ENCODE measurements around the gene LONP1. TPM values are rescaled to one million over a fixed set of nuclear protein-coding genes. Genes with fewer than 3 reads are reported as not detected.
A peak's percentile ranks its signal among the peaks of the same experiment; 100 is the strongest.
"Not testable (repeated sequence)": the region's sequence is repeated elsewhere in the genome, so short reads cannot be mapped to it uniquely, and the experiment has no call there.

The LONP1 gene
- total and polyA plus RNA-seq, 4 donors = 32.3 to 83.9 (median 57.5) TPM

DNA sequence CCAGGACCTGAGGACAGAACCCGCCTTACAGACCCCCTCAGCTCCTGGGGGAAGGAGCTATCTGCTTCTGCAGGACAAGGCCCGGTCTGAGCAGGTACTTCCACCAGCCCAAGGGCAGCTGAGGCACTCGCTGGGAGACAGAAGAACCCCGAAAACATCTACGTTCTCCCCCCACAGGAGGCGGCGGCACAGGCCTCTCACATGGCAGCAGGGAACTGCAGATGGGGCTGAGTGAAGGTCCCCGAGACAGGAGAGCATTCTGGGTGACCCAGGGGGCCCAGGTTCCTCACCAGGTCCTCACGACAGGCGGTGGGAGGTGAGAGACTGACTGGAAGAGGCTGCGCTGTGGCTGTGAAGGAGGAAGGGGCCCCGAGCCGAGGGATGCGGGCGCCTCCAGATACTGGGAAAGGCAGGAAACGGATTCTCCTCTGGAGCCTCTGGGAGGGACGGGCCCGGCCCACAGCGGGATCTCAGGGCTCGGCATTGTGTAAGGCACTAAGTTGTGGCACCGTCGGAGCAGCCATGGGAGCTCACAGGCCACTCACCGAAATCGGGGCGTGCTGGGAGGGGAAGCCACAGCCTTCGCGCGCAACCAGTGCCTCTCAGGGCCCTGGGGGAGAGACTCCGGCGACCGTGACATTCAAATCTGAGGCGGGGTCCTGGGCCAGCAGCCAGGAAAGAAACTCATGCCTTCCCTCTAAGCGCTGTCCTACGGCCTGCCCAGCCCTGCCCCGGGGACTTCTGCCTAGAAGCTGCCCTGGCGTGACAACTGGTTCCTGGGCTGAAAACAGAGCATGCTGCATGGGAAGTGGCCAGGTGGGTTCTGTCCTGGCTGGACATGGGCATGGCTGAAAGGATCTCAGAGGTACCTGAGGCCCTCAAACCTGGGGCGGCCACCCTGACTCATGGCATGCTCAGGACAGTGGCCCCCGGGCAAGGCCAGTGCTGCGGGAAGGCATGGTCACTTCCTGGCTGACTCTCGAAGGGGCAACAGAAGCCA is 15.8 kb downstream of the LONP1 start:
- no peaks in the 10 kb centered on the region for H3K27me3 ChIP-seq (ENCODE audit: control insufficient read depth in 4 of 4, insufficient read depth in 4 of 4, low read length in 3 of 4)
- H3K27ac ChIP-seq (ENCODE audit: low read depth in 1 of 2, low read length in 2 of 2) = no peak overlapping the region
- WGBS = 97% methylated on average over 40 of the region's 40 CpGs
- H3K9me3 ChIP-seq (ENCODE audit: control insufficient read depth in 4 of 4, low read length in 3 of 4) = no peaks in the 10 kb centered on the region
- H3K4me3 ChIP-seq (ENCODE audit: low read depth in 1 of 3, low read length in 3 of 3) = no peak overlapping the region
- peaks cover 22 to 57% (median 31%) of the 10 kb centered on the region in 4 donors for H3K36me3 ChIP-seq (ENCODE audit: control insufficient read depth in 4 of 4, insufficient read depth in 3 of 4, low read depth in 1 of 4, low read length in 3 of 4)
- no peak overlapping the region for H3K9ac ChIP-seq (ENCODE audit: low read depth in 1 of 2, low read length in 2 of 2)
- H3K4me1 ChIP-seq (ENCODE audit: control insufficient read depth in 4 of 4, insufficient read depth in 4 of 4, low read length in 3 of 4) = no peaks in the 10 kb centered on the region
- DNase-seq (ENCODE audit: low spot score) = no peak
- TF ChIP-seq FOXA2 (IDR thresholded peaks at IDR 0.05) = no peak
- no peak for TF ChIP-seq HNF4G (IDR thresholded peaks at IDR 0.05)

DNA sequence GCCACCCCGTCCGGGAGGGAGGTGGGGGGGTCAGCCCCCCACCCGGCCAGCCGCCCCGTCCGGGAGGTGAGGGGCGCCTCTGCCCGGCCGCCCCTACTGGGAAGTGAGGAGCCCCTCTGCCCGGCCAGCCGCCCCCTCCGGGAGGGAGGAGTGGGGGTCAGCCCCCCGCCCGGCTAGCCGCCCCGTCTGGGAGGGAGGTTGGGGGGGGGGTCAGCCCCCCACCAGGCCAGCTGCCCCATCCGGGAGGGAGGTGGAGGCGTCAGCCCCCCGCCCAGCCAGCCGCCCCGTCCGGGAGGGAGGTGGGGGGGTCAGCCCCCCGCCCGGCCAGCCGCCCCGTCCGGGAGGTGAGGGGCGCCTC is 17.9 kb downstream of the LONP1 start:
- not testable (repeated sequence) for DNase-seq (ENCODE audit: low spot score); H3K9ac ChIP-seq (ENCODE audit: low read depth in 1 of 2, low read length in 2 of 2); H3K9me3 ChIP-seq (ENCODE audit: control insufficient read depth in 4 of 4, low read length in 3 of 4); H3K4me1 ChIP-seq (ENCODE audit: control insufficient read depth in 4 of 4, insufficient read depth in 4 of 4, low read length in 3 of 4); H3K4me3 ChIP-seq (ENCODE audit: low read depth in 1 of 3, low read length in 3 of 3); H3K27me3 ChIP-seq (ENCODE audit: control insufficient read depth in 4 of 4, insufficient read depth in 4 of 4, low read length in 3 of 4); H3K27ac ChIP-seq (ENCODE audit: low read depth in 1 of 2, low read length in 2 of 2)
- 97% methylated on average over 24 of the region's 28 CpGs for WGBS
- H3K36me3 ChIP-seq (ENCODE audit: control insufficient read depth in 4 of 4, insufficient read depth in 3 of 4, low read depth in 1 of 4, low read length in 3 of 4) = peaks cover 24 to 57% (median 31%) of the 10 kb centered on the region in 4 donors

DNA sequence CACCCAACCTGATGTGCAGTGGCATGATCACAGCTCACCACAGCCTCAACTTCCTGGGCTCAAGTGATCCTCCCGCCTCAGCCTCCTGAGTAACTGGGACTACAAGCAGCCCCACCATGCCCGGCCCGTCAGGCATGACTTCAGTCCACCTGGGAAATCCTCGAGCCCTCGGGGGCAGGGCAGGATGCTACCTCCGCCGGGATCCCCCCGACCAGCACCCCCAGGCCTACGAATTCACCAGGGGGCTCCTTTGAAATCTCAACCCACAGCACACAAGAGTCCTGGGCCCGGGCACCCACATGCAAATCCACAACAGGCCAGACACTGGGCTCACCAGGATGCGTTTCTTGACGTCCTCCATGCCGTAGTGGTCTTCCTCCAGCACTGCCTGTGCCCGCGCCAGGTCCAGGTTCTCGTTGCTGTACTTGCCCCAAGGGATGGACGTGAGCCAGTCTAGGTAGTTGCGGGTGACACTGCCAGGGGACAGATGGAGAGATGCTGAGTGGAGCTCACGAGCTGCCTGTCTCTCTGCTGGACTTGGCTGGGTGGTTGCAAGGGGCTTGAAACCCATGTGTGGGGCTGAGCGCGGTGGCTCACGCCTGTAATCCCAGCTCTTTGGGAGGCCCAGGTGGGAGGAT is 19.4 kb downstream of the LONP1 start:
- Histone ChIP-seq H3K9ac (ENCODE audit: low read depth in 1 of 2, low read length in 2 of 2) (no peak overlapping the region), H3K27ac (ENCODE audit: low read depth in 1 of 2, low read length in 2 of 2) (no peak overlapping the region), H3K4me1 (ENCODE audit: control insufficient read depth in 4 of 4, insufficient read depth in 4 of 4, low read length in 3 of 4) (no peaks in the 10 kb centered on the region), H3K4me3 (ENCODE audit: low read depth in 1 of 3, low read length in 3 of 3) (no peak overlapping the region), H3K9me3 (ENCODE audit: control insufficient read depth in 4 of 4, low read length in 3 of 4) (no peaks in the 10 kb centered on the region), H3K27me3 (ENCODE audit: control insufficient read depth in 4 of 4, insufficient read depth in 4 of 4, low read length in 3 of 4) (no peaks in the 10 kb centered on the region), H3K36me3 (ENCODE audit: control insufficient read depth in 4 of 4, insufficient read depth in 3 of 4, low read depth in 1 of 4, low read length in 3 of 4) (peaks cover 16 to 55% (median 25%) of the 10 kb centered on the region in 4 donors)
- peak; percentile 29 for DNase-seq (ENCODE audit: low spot score)
- TF ChIP-seq, protein P1, sequence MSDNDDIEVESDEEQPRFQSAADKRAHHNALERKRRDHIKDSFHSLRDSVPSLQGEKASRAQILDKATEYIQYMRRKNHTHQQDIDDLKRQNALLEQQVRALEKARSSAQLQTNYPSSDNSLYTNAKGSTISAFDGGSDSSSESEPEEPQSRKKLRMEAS (IDR thresholded peaks at IDR 0.05) = no peak
- TF ChIP-seq JUND (IDR thresholded peaks at IDR 0.05) (no peak), RAD21 (IDR thresholded peaks at IDR 0.05) (no peak), FOXA1 (IDR thresholded peaks at IDR 0.05) (no peak), EGR1 (IDR thresholded peaks at IDR 0.05; ENCODE audit: low read depth in 2 of 2) (no peak), GABPA (IDR thresholded peaks at IDR 0.05 in 1 of 2, conservative IDR thresholded peaks at IDR 0.05 in 1 of 2) (no peak), YY1 (IDR thresholded peaks at IDR 0.05) (no peak), FOXA2 (IDR thresholded peaks at IDR 0.05) (no peak), HNF4G (IDR thresholded peaks at IDR 0.05) (no peak), RXRA (IDR thresholded peaks at IDR 0.05) (no peak), SP1 (IDR thresholded peaks at IDR 0.05) (no peak), TAF1 (conservative IDR thresholded peaks at IDR 0.05) (no peak), HNF4A (conservative IDR thresholded peaks at IDR 0.05) (no peak)
- TF ChIP-seq, protein P2, sequence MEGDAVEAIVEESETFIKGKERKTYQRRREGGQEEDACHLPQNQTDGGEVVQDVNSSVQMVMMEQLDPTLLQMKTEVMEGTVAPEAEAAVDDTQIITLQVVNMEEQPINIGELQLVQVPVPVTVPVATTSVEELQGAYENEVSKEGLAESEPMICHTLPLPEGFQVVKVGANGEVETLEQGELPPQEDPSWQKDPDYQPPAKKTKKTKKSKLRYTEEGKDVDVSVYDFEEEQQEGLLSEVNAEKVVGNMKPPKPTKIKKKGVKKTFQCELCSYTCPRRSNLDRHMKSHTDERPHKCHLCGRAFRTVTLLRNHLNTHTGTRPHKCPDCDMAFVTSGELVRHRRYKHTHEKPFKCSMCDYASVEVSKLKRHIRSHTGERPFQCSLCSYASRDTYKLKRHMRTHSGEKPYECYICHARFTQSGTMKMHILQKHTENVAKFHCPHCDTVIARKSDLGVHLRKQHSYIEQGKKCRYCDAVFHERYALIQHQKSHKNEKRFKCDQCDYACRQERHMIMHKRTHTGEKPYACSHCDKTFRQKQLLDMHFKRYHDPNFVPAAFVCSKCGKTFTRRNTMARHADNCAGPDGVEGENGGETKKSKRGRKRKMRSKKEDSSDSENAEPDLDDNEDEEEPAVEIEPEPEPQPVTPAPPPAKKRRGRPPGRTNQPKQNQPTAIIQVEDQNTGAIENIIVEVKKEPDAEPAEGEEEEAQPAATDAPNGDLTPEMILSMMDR (IDR thresholded peaks at IDR 0.05; ENCODE audit: low read depth, low read length, missing input control) = no peak
- TF ChIP-seq, protein P3, sequence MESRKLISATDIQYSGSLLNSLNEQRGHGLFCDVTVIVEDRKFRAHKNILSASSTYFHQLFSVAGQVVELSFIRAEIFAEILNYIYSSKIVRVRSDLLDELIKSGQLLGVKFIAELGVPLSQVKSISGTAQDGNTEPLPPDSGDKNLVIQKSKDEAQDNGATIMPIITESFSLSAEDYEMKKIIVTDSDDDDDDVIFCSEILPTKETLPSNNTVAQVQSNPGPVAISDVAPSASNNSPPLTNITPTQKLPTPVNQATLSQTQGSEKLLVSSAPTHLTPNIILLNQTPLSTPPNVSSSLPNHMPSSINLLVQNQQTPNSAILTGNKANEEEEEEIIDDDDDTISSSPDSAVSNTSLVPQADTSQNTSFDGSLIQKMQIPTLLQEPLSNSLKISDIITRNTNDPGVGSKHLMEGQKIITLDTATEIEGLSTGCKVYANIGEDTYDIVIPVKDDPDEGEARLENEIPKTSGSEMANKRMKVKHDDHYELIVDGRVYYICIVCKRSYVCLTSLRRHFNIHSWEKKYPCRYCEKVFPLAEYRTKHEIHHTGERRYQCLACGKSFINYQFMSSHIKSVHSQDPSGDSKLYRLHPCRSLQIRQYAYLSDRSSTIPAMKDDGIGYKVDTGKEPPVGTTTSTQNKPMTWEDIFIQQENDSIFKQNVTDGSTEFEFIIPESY (IDR thresholded peaks at IDR 0.05) = no peak
- TF ChIP-seq, protein P4, sequence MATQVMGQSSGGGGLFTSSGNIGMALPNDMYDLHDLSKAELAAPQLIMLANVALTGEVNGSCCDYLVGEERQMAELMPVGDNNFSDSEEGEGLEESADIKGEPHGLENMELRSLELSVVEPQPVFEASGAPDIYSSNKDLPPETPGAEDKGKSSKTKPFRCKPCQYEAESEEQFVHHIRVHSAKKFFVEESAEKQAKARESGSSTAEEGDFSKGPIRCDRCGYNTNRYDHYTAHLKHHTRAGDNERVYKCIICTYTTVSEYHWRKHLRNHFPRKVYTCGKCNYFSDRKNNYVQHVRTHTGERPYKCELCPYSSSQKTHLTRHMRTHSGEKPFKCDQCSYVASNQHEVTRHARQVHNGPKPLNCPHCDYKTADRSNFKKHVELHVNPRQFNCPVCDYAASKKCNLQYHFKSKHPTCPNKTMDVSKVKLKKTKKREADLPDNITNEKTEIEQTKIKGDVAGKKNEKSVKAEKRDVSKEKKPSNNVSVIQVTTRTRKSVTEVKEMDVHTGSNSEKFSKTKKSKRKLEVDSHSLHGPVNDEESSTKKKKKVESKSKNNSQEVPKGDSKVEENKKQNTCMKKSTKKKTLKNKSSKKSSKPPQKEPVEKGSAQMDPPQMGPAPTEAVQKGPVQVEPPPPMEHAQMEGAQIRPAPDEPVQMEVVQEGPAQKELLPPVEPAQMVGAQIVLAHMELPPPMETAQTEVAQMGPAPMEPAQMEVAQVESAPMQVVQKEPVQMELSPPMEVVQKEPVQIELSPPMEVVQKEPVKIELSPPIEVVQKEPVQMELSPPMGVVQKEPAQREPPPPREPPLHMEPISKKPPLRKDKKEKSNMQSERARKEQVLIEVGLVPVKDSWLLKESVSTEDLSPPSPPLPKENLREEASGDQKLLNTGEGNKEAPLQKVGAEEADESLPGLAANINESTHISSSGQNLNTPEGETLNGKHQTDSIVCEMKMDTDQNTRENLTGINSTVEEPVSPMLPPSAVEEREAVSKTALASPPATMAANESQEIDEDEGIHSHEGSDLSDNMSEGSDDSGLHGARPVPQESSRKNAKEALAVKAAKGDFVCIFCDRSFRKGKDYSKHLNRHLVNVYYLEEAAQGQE (IDR thresholded peaks at IDR 0.05) = no peak
- TF ChIP-seq, protein P5, sequence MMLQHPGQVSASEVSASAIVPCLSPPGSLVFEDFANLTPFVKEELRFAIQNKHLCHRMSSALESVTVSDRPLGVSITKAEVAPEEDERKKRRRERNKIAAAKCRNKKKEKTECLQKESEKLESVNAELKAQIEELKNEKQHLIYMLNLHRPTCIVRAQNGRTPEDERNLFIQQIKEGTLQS (IDR thresholded peaks at IDR 0.05) = no peak
- 98% methylated on average over 22 of the region's 22 CpGs for WGBS

Measured in liver (tissue), 9 donors.